Large intestine (tissue), 3 donors: Measurements from ENCODE around the gene MIDN. TPM values are rescaled to one million over a fixed set of nuclear protein-coding genes. Genes with fewer than 3 reads are reported as not detected.
A peak's percentile ranks its signal among the peaks of the same experiment; 100 is the strongest.

ENCODE experiments used
- DNase-seq, 2 donors: peaks; one replicate each; pipeline versions ENCODE4 v3.0.0 to v3.0.0-alpha.2; 2013
- H3K27ac ChIP-seq: one replicate; pipeline ENCODE4 v1.5.1; 2013; ENCODE audit warnings: low read length
- H3K27me3 ChIP-seq: 2 replicates; pipeline ENCODE4 v1.6.1; 2013; ENCODE audit warnings: low read length; ENCODE audit not compliant: control insufficient read depth, insufficient read depth
- H3K36me3 ChIP-seq: 2 replicates; pipeline ENCODE4 v1.6.1; 2013; ENCODE audit warnings: low read length; ENCODE audit not compliant: control insufficient read depth, insufficient read depth
- H3K4me1 ChIP-seq: one replicate; pipeline ENCODE4 v1.6.1; 2013; ENCODE audit warnings: low read length; ENCODE audit not compliant: control insufficient read depth, insufficient read depth
- H3K4me3 ChIP-seq: one replicate; pipeline ENCODE4 v1.5.1; 2013; ENCODE audit warnings: low read length
- H3K9me3 ChIP-seq: one replicate; pipeline ENCODE4 v1.6.1; 2013; ENCODE audit warnings: mild to moderate bottlenecking, low read depth, low read length, moderate library complexity; ENCODE audit not compliant: control insufficient read depth
- WGBS: methylation state at CpG from one replicate; pipeline ENCODE4 v1.1.5; 2013; ENCODE audit warnings: low lambda C conversion rate; ENCODE audit not compliant: insufficient coverage; 5-methylcytosine and 5-hydroxymethylcytosine counted together
- polyA plus RNA-seq: library from polyadenylated mRNA; unstranded; fragments of 120-200 nt; gene quantifications from one replicate; pipeline ENCODE4 v1.2.1, GENCODE V29; 2013

Gene MIDN
- polyA plus RNA-seq, 1 donor = 110 TPM

DNA sequence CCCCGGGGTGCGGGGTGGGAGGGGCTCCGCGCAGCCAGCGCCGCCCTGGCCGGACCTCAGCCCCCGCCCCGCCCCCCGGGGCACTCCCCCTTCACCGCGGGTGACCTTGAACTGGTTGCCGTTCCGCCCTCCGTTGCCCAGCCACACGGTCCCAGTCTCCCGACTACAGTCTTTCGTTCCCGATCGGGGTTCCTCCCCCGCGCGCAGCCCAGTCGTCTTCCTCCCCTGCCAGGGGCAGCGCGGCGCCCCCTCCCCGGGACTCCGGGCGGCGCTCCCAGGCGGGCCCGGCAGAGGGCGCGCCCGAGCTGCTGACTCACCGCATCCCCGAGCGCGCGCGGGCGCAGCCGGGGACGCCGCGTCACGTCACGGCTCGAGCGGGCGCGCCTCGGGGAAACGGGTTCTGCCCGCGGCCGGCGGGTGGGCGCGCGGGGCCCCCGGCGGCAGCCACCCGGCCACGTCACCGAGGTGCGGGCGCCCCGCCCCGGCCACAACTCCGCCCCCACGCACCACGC lies 459 bp downstream of the MIDN start:
- no peaks in the 10 kb centered on the region for H3K27me3 ChIP-seq
- H3K4me3 ChIP-seq = peak overlapping the region; percentile 85
- peak in 1 of 2 donors; percentile 61 for DNase-seq
- WGBS = no CpG with 5 or more reads among the region's 74 CpGs
- peaks cover 43% of the 10 kb centered on the region for H3K4me1 ChIP-seq
- H3K27ac ChIP-seq = peak overlapping the region; percentile 100
- H3K36me3 ChIP-seq = peaks cover 19% of the 10 kb centered on the region
- no peaks in the 10 kb centered on the region for H3K9me3 ChIP-seq

DNA sequence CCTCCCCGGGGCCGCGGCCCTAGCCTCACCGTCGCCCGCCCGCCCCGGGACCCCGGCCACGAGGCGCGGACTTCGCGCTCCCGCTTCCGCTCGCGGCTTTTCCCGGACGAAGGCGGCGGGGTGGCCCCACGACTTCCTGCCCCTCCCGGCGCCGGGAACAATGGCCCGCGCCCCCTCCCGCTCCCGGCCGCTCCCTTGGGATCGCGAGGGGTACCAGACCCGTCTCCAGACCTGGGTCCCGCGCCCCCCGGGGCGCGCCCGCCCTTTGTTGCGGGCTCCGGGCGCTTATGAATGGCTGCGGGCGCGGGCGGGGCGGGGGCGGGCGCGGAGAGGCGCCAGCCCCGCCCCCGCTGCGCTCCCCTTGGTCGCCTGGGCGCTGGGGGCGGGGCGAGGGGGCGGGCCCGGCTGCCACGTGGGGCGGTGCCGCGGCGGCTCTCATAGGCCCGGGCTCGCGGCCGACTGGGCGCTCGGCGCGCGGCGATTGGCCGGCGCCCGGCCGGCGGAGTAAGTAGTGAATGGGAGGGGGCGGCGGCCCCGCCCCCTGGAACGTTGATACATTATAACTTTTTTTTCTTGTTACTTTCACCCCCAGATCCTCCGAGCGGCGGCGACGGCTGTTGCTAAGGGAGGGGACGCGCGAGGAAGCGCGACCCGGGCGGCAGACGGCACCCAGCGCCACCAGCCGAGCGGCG lies 1.1 kb downstream of the MIDN start:
- H3K4me3 ChIP-seq = peak overlapping the region; percentile 86
- no peaks in the 10 kb centered on the region for H3K27me3 ChIP-seq
- peaks cover 21% of the 10 kb centered on the region for H3K36me3 ChIP-seq
- WGBS = no CpG with 5 or more reads among the region's 102 CpGs
- no peaks in the 10 kb centered on the region for H3K9me3 ChIP-seq
- peak overlapping the region; percentile 100 for H3K27ac ChIP-seq
- peak; percentile 97 to 98 for DNase-seq
- H3K4me1 ChIP-seq = peaks cover 41% of the 10 kb centered on the region

DNA sequence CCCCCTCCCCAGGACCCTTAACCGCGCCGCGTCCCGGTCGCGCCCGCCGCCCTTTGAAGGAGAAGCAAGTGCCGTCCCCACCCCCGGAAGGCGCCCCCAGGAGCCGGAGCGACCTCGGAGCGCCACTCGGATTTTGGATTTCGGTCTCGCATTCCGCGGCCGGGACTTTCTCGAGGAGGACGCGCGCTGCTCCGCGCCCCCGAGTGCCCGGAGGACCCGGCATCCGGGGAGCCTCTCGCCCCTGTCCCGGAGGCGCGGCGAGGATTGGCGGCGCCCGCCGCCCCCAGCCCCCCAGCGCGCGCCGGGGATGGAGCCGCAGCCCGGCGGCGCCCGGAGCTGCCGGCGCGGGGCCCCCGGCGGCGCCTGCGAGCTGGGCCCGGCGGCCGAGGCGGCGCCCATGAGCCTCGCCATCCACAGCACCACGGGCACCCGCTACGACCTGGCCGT lies 1.6 kb downstream of the MIDN start:
- peak overlapping the region; percentile 87 for H3K27ac ChIP-seq
- H3K9me3 ChIP-seq = peaks cover 2% of the 10 kb centered on the region
- H3K36me3 ChIP-seq = peaks cover 27% of the 10 kb centered on the region
- peak overlapping the region; percentile 86 for H3K4me3 ChIP-seq
- no peaks in the 10 kb centered on the region for H3K27me3 ChIP-seq
- no peak for DNase-seq
- H3K4me1 ChIP-seq = peaks cover 41% of the 10 kb centered on the region
- WGBS = no CpG with 5 or more reads among the region's 67 CpGs

DNA sequence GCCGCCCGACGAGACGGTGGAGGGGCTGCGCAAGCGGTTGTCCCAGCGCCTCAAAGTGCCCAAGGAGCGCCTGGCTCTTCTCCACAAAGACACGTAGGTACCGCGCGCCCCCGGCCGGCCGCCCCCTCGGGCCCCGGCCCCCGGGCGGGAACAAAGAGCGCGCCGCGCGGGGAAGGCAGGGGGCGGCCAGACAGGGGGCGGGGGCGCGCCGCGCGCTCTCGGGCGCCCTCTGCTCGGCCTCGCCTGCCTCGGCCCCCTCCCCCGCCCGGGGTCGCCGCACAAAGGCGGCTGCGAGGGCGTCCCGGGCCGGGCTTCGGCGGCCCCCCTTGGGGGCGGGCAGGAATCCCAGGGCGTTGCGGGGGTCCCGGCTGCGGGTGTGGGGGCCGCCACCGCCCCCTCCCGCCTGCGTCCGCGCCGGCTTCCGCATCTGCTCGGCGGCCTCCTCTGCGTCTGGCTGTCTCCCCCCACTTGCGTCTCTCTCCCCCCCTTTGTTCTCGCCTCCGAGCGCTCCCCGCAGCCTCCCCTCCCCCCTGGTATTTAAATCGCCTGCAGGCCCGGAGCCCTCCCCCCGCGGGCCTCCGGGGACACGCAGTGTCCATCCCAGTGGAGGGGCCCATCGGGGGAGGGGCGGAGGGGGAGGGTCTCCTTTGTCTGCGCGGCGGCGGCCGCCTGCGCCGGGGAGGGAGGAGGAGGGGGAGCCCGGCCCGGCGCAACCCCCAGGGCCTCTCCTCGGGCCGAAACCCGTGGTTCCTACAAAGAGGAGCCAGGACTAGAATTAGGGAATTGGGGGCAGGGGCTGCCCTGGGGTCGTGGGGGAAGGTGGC lies 2.3 kb downstream of the MIDN start:
- H3K4me3 ChIP-seq = peak overlapping the region; percentile 86
- H3K27me3 ChIP-seq = no peaks in the 10 kb centered on the region
- DNase-seq = peak in 1 of 2 donors; percentile 70
- peaks cover 41% of the 10 kb centered on the region for H3K4me1 ChIP-seq
- H3K9me3 ChIP-seq = peaks cover 8% of the 10 kb centered on the region
- peak overlapping the region; percentile 99 for H3K27ac ChIP-seq
- H3K36me3 ChIP-seq = peaks cover 33% of the 10 kb centered on the region
- whole genome bisulfite sequencing = no CpG with 5 or more reads among the region's 90 CpGs

DNA sequence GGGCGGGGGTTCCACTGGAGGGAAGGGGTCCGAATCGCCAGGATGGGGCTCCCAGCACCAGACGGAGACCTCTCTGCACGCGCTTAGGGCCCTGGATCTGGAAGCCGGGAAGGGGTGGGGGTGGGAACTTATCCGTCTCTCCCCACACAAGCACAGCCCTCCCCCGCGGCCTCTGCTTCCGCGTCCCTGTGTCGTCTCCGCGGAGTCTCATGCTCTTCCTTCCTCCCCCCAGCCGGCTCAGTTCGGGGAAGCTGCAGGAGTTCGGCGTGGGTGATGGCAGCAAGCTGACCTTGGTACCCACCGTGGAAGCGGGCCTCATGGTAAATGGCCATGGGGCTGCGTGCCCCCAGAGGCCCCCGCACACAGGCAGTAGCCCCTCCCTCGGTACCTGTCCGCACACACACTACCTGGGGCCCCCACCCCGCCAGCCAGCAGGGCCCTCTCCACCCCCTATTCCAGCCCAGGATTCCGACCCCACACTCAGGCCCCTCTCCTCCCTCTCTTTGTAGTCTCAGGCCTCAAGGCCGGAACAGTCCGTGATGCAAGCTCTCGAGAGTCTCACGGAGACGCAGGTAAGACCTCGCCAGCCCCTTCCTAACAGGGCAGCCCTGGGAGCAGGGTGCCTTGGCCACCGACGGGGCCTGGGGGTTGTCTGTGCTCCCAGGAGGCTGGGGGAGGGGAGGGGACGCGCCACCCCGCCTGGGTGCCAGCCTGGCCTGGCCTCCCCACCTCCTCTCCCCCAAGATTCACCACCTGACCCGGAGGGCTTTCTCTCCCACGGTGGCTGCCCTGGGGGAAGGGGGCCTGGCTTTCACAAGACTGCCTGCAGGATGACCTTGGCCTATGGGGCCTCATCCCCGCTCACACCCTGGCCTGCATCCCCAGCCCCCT lies 3.2 kb downstream of the MIDN start:
- H3K27me3 ChIP-seq = no peaks in the 10 kb centered on the region
- H3K27ac ChIP-seq = peak overlapping the region; percentile 99
- no CpG with 5 or more reads among the region's 41 CpGs for WGBS
- H3K4me3 ChIP-seq = peak overlapping the region; percentile 79
- peaks cover 41% of the 10 kb centered on the region for H3K36me3 ChIP-seq
- peaks cover 8% of the 10 kb centered on the region for H3K9me3 ChIP-seq
- H3K4me1 ChIP-seq = peaks cover 39% of the 10 kb centered on the region
- DNase-seq = peak; percentile 83 to 89

DNA sequence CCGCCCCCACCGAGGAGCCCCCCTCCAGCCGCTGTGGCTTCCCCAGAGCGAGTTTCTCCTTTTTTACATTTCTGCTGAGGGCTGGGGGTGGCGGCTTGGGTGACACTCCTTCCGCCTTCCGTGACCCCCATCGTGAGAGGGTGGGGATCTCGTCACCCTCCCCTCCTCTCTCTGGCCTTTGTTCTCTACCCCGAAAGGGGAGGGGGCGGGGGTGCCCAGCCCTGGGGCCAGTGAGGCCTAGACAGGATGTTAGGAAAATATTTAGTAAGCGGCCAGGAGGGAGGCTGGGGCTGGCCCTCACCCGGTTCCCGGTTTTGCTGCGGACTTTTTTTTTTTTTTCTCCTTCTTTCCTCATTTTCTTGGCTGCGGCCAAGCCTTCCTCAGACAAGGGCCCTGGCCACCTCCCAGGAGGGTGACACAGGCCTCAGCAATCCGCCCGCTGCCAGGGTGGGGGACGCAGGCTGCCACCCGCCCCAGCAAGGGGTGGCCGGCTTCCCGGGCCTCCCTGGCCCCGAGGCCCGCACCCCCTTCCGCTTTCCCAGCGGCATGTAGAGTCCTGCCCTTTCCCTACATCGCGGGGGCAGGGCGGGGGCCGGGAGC lies 3.9 kb downstream of the MIDN start:
- H3K4me3 ChIP-seq = peak overlapping the region; percentile 79
- DNase-seq = peak; percentile 79 to 90
- no peaks in the 10 kb centered on the region for H3K27me3 ChIP-seq
- peaks cover 43% of the 10 kb centered on the region for H3K4me1 ChIP-seq
- WGBS = no CpG with 5 or more reads among the region's 30 CpGs
- peaks cover 48% of the 10 kb centered on the region for H3K36me3 ChIP-seq
- H3K27ac ChIP-seq = peak overlapping the region; percentile 99
- H3K9me3 ChIP-seq = peaks cover 11% of the 10 kb centered on the region

DNA sequence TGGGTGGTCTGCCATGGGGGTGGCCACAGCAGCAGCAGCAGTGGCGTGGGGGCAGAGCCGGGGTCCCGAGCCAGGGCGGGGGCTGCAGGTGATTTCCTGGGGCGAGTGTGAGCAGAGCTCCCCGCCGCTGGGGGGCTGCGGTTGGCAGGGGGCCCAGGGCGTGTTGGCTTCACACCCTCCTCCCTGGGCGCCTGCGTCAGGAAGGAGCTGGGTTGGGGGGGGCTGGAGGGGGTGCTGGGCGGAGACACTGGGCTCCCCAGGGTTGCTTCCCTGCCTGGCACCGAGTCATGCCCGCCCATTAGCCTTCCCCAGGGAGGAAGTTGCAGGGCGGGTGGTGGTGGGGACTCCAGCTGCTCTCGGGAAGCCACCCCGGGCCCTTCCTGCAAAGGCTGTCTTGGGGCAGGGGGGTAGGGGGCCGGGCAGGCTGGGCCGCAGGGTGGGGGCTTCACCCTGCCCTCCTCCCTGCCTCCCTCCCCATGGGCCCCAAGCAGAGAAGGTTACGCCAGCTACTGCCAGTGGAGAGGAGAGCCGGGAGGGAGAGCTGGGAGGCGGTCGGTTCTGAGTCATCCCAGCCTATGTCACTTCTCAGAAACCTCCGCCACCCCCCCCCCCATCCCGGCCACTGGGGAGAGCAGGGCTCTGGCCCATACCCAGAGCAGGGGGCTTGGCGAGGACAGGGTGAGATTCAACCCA lies 4.6 kb downstream of the MIDN start:
- H3K4me3 ChIP-seq = peak overlapping the region; percentile 79
- peaks cover 55% of the 10 kb centered on the region for H3K36me3 ChIP-seq
- WGBS = no CpG with 5 or more reads among the region's 26 CpGs
- peak overlapping the region; percentile 99 for H3K27ac ChIP-seq
- peaks cover 12% of the 10 kb centered on the region for H3K9me3 ChIP-seq
- H3K4me1 ChIP-seq = peaks cover 43% of the 10 kb centered on the region
- H3K27me3 ChIP-seq = no peaks in the 10 kb centered on the region
- DNase-seq = peak; percentile 87 to 94

DNA sequence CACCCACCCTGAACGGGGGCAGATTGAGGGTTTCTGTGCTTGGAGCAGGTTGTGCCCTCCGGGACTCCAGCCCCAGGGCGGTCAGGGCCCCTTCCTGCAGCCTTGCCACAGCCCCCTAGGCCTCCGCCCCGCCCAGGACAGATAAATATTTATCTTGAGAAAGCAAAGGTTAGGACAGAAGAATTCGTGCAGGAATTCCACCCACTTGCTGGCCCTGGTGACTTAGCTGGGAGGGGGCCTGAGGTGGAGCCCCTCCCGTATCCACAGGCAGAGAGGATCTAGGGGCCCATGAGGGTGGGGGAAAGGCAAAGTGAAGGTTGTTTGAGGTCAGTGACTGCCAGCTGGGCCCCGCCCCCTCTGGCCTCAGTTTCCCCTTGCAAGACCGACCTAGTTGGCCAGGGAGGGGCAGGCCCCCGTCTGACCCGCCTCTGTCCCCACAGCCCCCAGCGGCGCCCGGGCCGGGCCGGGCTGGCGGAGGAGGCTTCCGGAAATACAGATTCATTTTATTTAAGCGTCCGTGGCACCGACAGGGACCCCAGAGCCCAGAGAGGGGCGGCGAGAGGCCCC lies 5.2 kb downstream of the MIDN start:
- H3K4me3 ChIP-seq = peak overlapping the region; percentile 79
- peaks cover 48% of the 10 kb centered on the region for H3K4me1 ChIP-seq
- peaks cover 12% of the 10 kb centered on the region for H3K9me3 ChIP-seq
- WGBS = no CpG with 5 or more reads among the region's 23 CpGs
- H3K27ac ChIP-seq = peak overlapping the region; percentile 99
- peaks cover 60% of the 10 kb centered on the region for H3K36me3 ChIP-seq
- H3K27me3 ChIP-seq = no peaks in the 10 kb centered on the region
- peak; percentile 92 to 97 for DNase-seq

DNA sequence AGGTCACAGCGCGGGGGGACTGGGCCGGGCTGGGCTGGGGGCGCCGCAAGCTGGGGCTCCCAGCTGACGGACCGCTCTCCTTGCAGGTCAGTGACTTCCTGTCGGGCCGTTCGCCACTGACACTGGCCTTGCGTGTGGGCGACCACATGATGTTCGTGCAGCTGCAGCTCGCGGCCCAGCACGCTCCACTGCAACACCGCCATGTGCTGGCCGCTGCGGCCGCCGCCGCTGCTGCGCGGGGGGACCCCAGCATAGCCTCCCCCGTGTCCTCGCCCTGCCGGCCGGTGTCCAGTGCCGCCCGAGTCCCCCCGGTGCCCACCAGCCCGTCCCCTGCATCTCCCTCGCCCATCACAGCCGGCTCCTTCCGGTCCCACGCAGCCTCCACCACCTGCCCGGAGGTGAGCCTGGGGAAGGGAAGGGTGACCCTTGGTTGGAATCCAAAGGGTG lies 5.7 kb downstream of the MIDN start:
- peaks cover 54% of the 10 kb centered on the region for H3K4me1 ChIP-seq
- peak overlapping the region; percentile 99 for H3K27ac ChIP-seq
- peaks cover 12% of the 10 kb centered on the region for H3K9me3 ChIP-seq
- DNase-seq = no peak
- no peaks in the 10 kb centered on the region for H3K27me3 ChIP-seq
- peaks cover 64% of the 10 kb centered on the region for H3K36me3 ChIP-seq
- H3K4me3 ChIP-seq = peak overlapping the region; percentile 79
- no CpG with 5 or more reads among the region's 37 CpGs for WGBS
